HepG2 (cell line): ENCODE measurements around the gene GADD45B. TPM values are rescaled to one million over a fixed set of nuclear protein-coding genes. Genes with fewer than 3 reads are reported as not detected.

Experiments used
- ATAC-seq: fragments of 200-7000 bp; cut with Tn5 transposase; 3 replicates; pipeline ENCODE4 v1.9.1; 2020; ENCODE audit warnings: mild to moderate bottlenecking, moderate library complexity
- BruUV-seq: library from RNA; stranded (reverse); fragments of 400-500 nt; replicated peaks from 2 replicates; lab custom pipeline; 2021; lab: Mats Ljungman, UMichigan
- CTCF ChIA-PET: fragments of 300-600 bp; formaldehyde crosslinking; extraction: SDS; loops from one replicate; lab custom pipeline; 2021; ENCODE audit warnings: low total read pairs, inconsistent platforms, low intra/inter-chr PET ratio; lab: Yijun Ruan, JAX
- POLR2A ChIA-PET: fragments of 350-600 bp; sonication (Branson Sonifier 250); formaldehyde crosslinking; loops from one replicate; lab custom pipeline; 2020; ENCODE audit warnings: antibody characterized with exemption, inconsistent platforms; lab: Yijun Ruan, JAX
- DNase-seq: peaks from one replicate; pipeline ENCODE4 v3.0.0-alpha.2; 2015; ENCODE audit warnings: low spot score
- FAIRE-seq: peaks from 3 replicates; lab custom pipeline; 2011; peaks lifted over from hg19 to GRCh38; lab: Jason Lieb, UNC
- H2AFZ ChIP-seq: one replicate; pipeline ENCODE4 v1.6.1; 2011; ENCODE audit warnings: low read length, inconsistent platforms
- H3K27ac ChIP-seq: fragments of 300-600 bp; 3 replicates; pipeline ENCODE4 v1.8.0; 2011; ENCODE audit warnings: mixed run types, mild to moderate bottlenecking, mixed read lengths, low read length, inconsistent platforms; ENCODE audit not compliant: insufficient read depth; ENCODE audit errors: extremely low read length
- H3K27me3 ChIP-seq, 2 experiments: fragments of 200-600 bp in 1 of 2; 2 replicates in 1 of 2; 3 replicates in 1 of 2; pipeline versions ENCODE4 v1.6.0 to v1.8.0; 2011; ENCODE audit warnings: low read length in 2 of 2, mild to moderate bottlenecking in 2 of 2, moderate library complexity in 2 of 2, inconsistent platforms in 1 of 2; ENCODE audit not compliant: insufficient read depth in 2 of 2, control insufficient read depth in 1 of 2
- H3K36me3 ChIP-seq, 2 experiments: fragments of 200-600 bp in 1 of 2; replicated peaks in 1 of 2; 2 replicates in 1 of 2; 3 replicates in 1 of 2; pipeline versions ENCODE4 v1.5.1 to v1.8.0; 2011; ENCODE audit warnings: low read length in 2 of 2, inconsistent platforms in 1 of 2; ENCODE audit not compliant: insufficient read depth in 2 of 2, control insufficient read depth in 1 of 2
- H3K4me1 ChIP-seq: 2 replicates; pipeline ENCODE4 v1.5.1; 2012; ENCODE audit warnings: low read length, inconsistent platforms; ENCODE audit not compliant: insufficient read depth
- H3K4me2 ChIP-seq: 2 replicates; pipeline ENCODE4 v1.6.0; 2011; ENCODE audit warnings: low read depth, low read length, inconsistent platforms
- H3K4me3 ChIP-seq, 3 experiments: fragments of 200-600 bp in 1 of 3; sonication (generic), shearing (Covaris generic) in 1 of 3; replicated peaks in 1 of 3; 2 replicates each; pipeline ENCODE4 v1.5.1; 2011 to 2016; ENCODE audit warnings: low read length in 3 of 3, inconsistent platforms in 2 of 3, low read depth in 2 of 3, mild to moderate bottlenecking in 2 of 3, control low read depth in 1 of 3, mixed read lengths in 1 of 3; ENCODE audit not compliant: insufficient read depth in 1 of 3
- H3K79me2 ChIP-seq: one replicate; pipeline ENCODE4 v1.6.1; 2011; ENCODE audit warnings: low read length, inconsistent platforms; ENCODE audit not compliant: insufficient read depth
- H3K9ac ChIP-seq: 2 replicates; pipeline ENCODE4 v1.6.0; 2011; ENCODE audit warnings: mild to moderate bottlenecking, low read depth, low read length, inconsistent platforms; ENCODE audit not compliant: insufficient read depth
- H3K9me3 ChIP-seq: 2 replicates; pipeline ENCODE4 v1.5.1; 2012; ENCODE audit warnings: mild to moderate bottlenecking, low read length
- H4K20me1 ChIP-seq: 2 replicates; pipeline ENCODE4 v1.6.0; 2011; ENCODE audit warnings: inconsistent platforms, mild to moderate bottlenecking, low read length, moderate library complexity; ENCODE audit not compliant: insufficient read depth
- ARNT ChIP-seq: fragments of 450-650 bp; IDR thresholded peaks from 2 replicates; pipeline ENCODE4 v1.6.1; 2017
- JUND ChIP-seq: sonication (generic); formaldehyde crosslinking; IDR thresholded peaks from 2 replicates; pipeline ENCODE4 v1.8.0; 2022; ENCODE audit warnings: mild to moderate bottlenecking, missing genetic modification reagents
- NR1H2 ChIP-seq: sonication (generic); formaldehyde crosslinking; IDR thresholded peaks from 2 replicates; pipeline ENCODE4 v1.8.1; 2022; ENCODE audit warnings: low read depth, missing genetic modification reagents, borderline replicate concordance
- SAFB2 ChIP-seq: sonication (generic); formaldehyde crosslinking; IDR thresholded peaks from 2 replicates; pipeline ENCODE4 v1.5.1; 2020; ENCODE audit warnings: missing genetic modification reagents, low read depth, mild to moderate bottlenecking, borderline replicate concordance
- ZBTB8A ChIP-seq: sonication (generic); formaldehyde crosslinking; IDR thresholded peaks from 2 replicates; pipeline ENCODE4 v1.4.0; 2020; ENCODE audit warnings: mild to moderate bottlenecking, low read depth, missing genetic modification reagents, borderline replicate concordance
- ZFP36 ChIP-seq: fragments of 150-350 bp; IDR thresholded peaks from 2 replicates; pipeline ENCODE4 v1.6.1; 2018; ENCODE audit warnings: borderline replicate concordance, low read length, low read depth; ENCODE audit not compliant: partially characterized antibody
- ZFP82 ChIP-seq: sonication (generic); formaldehyde crosslinking; IDR thresholded peaks from 2 replicates; pipeline ENCODE4 v1.5.1; 2020; ENCODE audit warnings: mild to moderate bottlenecking, missing genetic modification reagents, borderline replicate concordance
- ZNF547 ChIP-seq: sonication (generic); formaldehyde crosslinking; IDR thresholded peaks from 2 replicates; pipeline ENCODE4 v1.5.1; 2020; ENCODE audit warnings: mild to moderate bottlenecking, missing genetic modification reagents
- ZNF782 ChIP-seq: sonication (generic); formaldehyde crosslinking; IDR thresholded peaks from 2 replicates; pipeline ENCODE4 v1.4.0; 2020; ENCODE audit warnings: missing genetic modification reagents, mild to moderate bottlenecking, borderline replicate concordance
- ZNF879 ChIP-seq: sonication (generic); formaldehyde crosslinking; IDR thresholded peaks from 2 replicates; pipeline ENCODE4 v1.8.1; 2023; ENCODE audit warnings: missing genetic modification reagents
- WGBS: methylation state at CpG from one replicate; pipeline ENCODE4 v1.1.6; 2017; ENCODE audit warnings: low lambda C conversion rate; 5-methylcytosine and 5-hydroxymethylcytosine counted together
- in situ Hi-C: cut with HindIII; loops from 2 replicates; pipeline ENCODE4 v1.10.0; 2017; ENCODE audit warnings: low pct_unique_long_range_greater_than_20kb; ENCODE audit not compliant: extremely low pct_ligation_motif_present
- intact Hi-C: fragments of 100-400 bp; cut with micrococcal nuclease; formaldehyde crosslinking; loops from one replicate; pipeline ENCODE4 v1.10.0; 2022; ENCODE audit not compliant: unreplicated experiment
- polyA plus RNA-seq, 8 experiments: library from polyadenylated mRNA; depleted of rRNA in 3 of 8; stranded (reverse) in 7 of 8; unstranded in 1 of 8; fragments of >200 nt; fragmentation: Illumina TruSeq in 4 of 8; extraction: Trizol in 4 of 8; gene quantifications; 2 replicates each; pipeline versions ENCODE4 v1.2.1 to v1.2.3, GENCODE V29; 2011 to 2016; ENCODE audit warnings: low read depth in 4 of 8, missing spikeins in 1 of 8, mixed read lengths in 1 of 8; ENCODE audit not compliant: insufficient read depth in 1 of 8
- total RNA-seq, 5 experiments: library from RNA; depleted of rRNA; stranded (reverse); fragments of >200 nt; fragmentation: Illumina TruSeq; extraction: Trizol; gene quantifications; 2 replicates each; pipeline ENCODE4 v1.2.3, GENCODE V29; 2016; ENCODE audit warnings: low read depth in 1 of 5

GADD45B gene
- total and polyA plus RNA-seq, 2 of the 13 experiments (the other 11 are each of a cell fraction or from before 2014, with no cell fraction given): 4.6 to 34.1 TPM

GRCh38 chr19:2524840-2525723 is 49.2 kb downstream of the GADD45B start (continued):
- no peak for TF ChIP-seq ZBTB8A (CRISPR knock-in tag)
- no peak for TF ChIP-seq JUND
- no peak for TF ChIP-seq ZNF782
- no peak for TF ChIP-seq ZFP36
- no peak for TF ChIP-seq ZNF547
- TF ChIP-seq ZNF879 (CRISPR knock-in tag): no peak

GRCh38 chr19:2527171-2527570 is 51.2 kb downstream of the GADD45B start:
- no peaks in the 10 kb centered on the region for H3K79me2 ChIP-seq
- intact Hi-C loops (loop anchor here (5.0 kb wide), 2 partner anchors 50 kb away; partner anchors contain the start of gene GADD45B), in situ Hi-C loops (no loop called here)
- peaks cover 65% of the 10 kb centered on the region for H3K4me1 ChIP-seq
- H3K9ac ChIP-seq: no peak overlapping the region
- H3K27ac ChIP-seq: no peak overlapping the region
- no peak overlapping the region for H2AFZ ChIP-seq
- no peak overlapping the region for H3K4me3 ChIP-seq
- CTCF ChIA-PET: no interaction called here
- no peak for DNase-seq
- FAIRE-seq: no peak
- 51% methylated on average over 7 of the region's 14 CpGs for WGBS
- no peaks in the 10 kb centered on the region for H4K20me1 ChIP-seq
- ATAC-seq: no peak
- H3K36me3 ChIP-seq: no peaks in the 10 kb centered on the region
- H3K4me2 ChIP-seq: no peak overlapping the region
- TF ChIP-seq SAFB2 (CRISPR knock-in tag) (no peak), NR1H2 (CRISPR knock-in tag) (no peak), ZFP82 (CRISPR knock-in tag) (no peak), ARNT (no peak)
- no TSS peak for BruUV-seq
- no peaks in the 10 kb centered on the region for H3K9me3 ChIP-seq
- no peaks in the 10 kb centered on the region for H3K27me3 ChIP-seq
- POLR2A ChIA-PET: no interaction called here
